Mucosa of descending colon (tissue), 3 donors: ENCODE data around the gene IL1RAP. TPM values are rescaled to one million over a fixed set of nuclear protein-coding genes. Genes with fewer than 3 reads are reported as not detected.

ENCODE experiments used
- ATAC-seq: fragments of 200-7000 bp; cut with Tn5 transposase; one replicate; pipeline ENCODE4 v1.9.1; 2020; ENCODE audit warnings: mild to moderate bottlenecking, moderate library complexity
- DNase-seq, 3 donors: peaks; one replicate each; pipeline ENCODE4 v3.0.0-alpha.2; 2020
- H3K36me3 ChIP-seq: fragments of 200-600 bp; one replicate; pipeline ENCODE4 v1.8.0; 2021; ENCODE audit warnings: low read depth, mild to moderate bottlenecking
- H3K4me1 ChIP-seq: fragments of 200-600 bp; one replicate; pipeline ENCODE4 v1.8.0; 2021; ENCODE audit warnings: low read depth, mild to moderate bottlenecking
- H3K4me3 ChIP-seq: fragments of 200-600 bp; one replicate; pipeline ENCODE4 v1.8.0; 2021; ENCODE audit warnings: mild to moderate bottlenecking
- H3K9me3 ChIP-seq: fragments of 200-600 bp; one replicate; pipeline ENCODE4 v1.8.0; 2021; ENCODE audit warnings: mild to moderate bottlenecking
- CTCF ChIP-seq: fragments of 200-600 bp; IDR thresholded peaks from one replicate; pipeline ENCODE4 v1.8.0; 2022; ENCODE audit warnings: antibody characterized with exemption, mild to moderate bottlenecking
- intact Hi-C, 2 donors: fragments of 100-400 bp; cut with DNase I in 1 of 2; cut with micrococcal nuclease in 1 of 2; formaldehyde crosslinking; loops; one replicate each; pipeline versions ENCODE4 v1.11.0 to v1.11.1; 2022; cut with DNase I, micrococcal nuclease
- total RNA-seq, 3 donors: library from RNA; stranded (reverse); fragmentation: NEBNext Ultra II Directional in 2 of 3; extraction: Animal tissue kit (Norgen Biotek cat#: 25700) in 2 of 3; gene quantifications; one replicate each; pipeline versions ENCODE4 v1.2.1 to v1.2.4, GENCODE V29; 2021 to 2023
- donor health status: DM: no; HTN: no; CAD: no; lungs with moderate emphysema.
- donor health status: DM: no; HTN: no; CAD: no.
- donor health status: DM: no; HTN: yes; CAD: no.

The IL1RAP gene
- total RNA-seq, 3 donors from 2014 or later, result 4.8 to 8.3 (median 5.2) TPM

GRCh38 chr3:190646996-190647395 is 133.1 kb downstream of the IL1RAP start:
- no peaks in the 10 kb centered on the region for H3K9me3 ChIP-seq
- H3K4me3 ChIP-seq, result no peak overlapping the region
- ATAC-seq (no peak), DNase-seq (no peak)
- TF ChIP-seq CTCF, result no peak
- intact Hi-C loops, result no loop called here
- H3K4me1 ChIP-seq, result no peaks in the 10 kb centered on the region
- no peaks in the 10 kb centered on the region for H3K36me3 ChIP-seq

- Histone ChIP-seq H3K9me3 (no peaks in the 10 kb centered on the region), H3K4me3 (no peak overlapping the region), H3K4me1 (no peaks in the 10 kb centered on the region), H3K36me3 (no peaks in the 10 kb centered on the region)
- no peak for DNase-seq
- intact Hi-C loops, result no loop called here
- no peak for ATAC-seq
- TF ChIP-seq CTCF, result no peak
Observed at GRCh38 chr3:190655933-190656332, 142.0 kb downstream of the IL1RAP start.

GRCh38 chr3:190658106-190658505 is 144.2 kb downstream of the IL1RAP start:
- no peaks in the 10 kb centered on the region for H3K36me3 ChIP-seq
- H3K4me3 ChIP-seq, result no peak overlapping the region
- TF ChIP-seq CTCF, result no peak
- no peaks in the 10 kb centered on the region for H3K4me1 ChIP-seq
- DNase-seq (no peak), ATAC-seq (no peak)
- intact Hi-C loops, result no loop called here
- no peaks in the 10 kb centered on the region for H3K9me3 ChIP-seq

GRCh38 chr3:190666821-190667220 is 152.9 kb downstream of the IL1RAP start:
- TF ChIP-seq CTCF, result no peak
- no peak overlapping the region for H3K4me3 ChIP-seq
- H3K9me3 ChIP-seq, result no peaks in the 10 kb centered on the region
- intact Hi-C loops, result no loop called here
- no peak for DNase-seq
- ATAC-seq, result no peak
- no peaks in the 10 kb centered on the region for H3K4me1 ChIP-seq
- H3K36me3 ChIP-seq, result no peaks in the 10 kb centered on the region

- TF ChIP-seq CTCF, result no peak
- Histone ChIP-seq H3K4me3 (no peak overlapping the region), H3K9me3 (no peaks in the 10 kb centered on the region), H3K4me1 (no peaks in the 10 kb centered on the region), H3K36me3 (no peaks in the 10 kb centered on the region)
- DNase-seq (no peak), ATAC-seq (no peak)
- intact Hi-C loops, result no loop called here
Observed at GRCh38 chr3:190671658-190672057, 157.8 kb downstream of the IL1RAP start.

- DNase-seq, result no peak
- Histone ChIP-seq H3K36me3 (no peaks in the 10 kb centered on the region), H3K9me3 (peaks cover 4% of the 10 kb centered on the region), H3K4me3 (no peak overlapping the region), H3K4me1 (no peaks in the 10 kb centered on the region)
- ATAC-seq, result no peak
- intact Hi-C loops, result no loop called here
- TF ChIP-seq CTCF, result no peak
Observed at GRCh38 chr3:190673148-190673547, 159.3 kb downstream of the IL1RAP start.
